HG03196 (cell line): ENCODE data around the gene SRP14.
"Not testable (repeated sequence)": the region's sequence is repeated elsewhere in the genome, so short reads cannot be mapped to it uniquely, and the experiment has no call there.

ENCODE experiments used
- ATAC-seq: cut with Tn5 transposase; IDR thresholded peaks from one replicate; pipeline ENCODE4 v1.9.1; 2021; ENCODE audit not compliant: unreplicated experiment

The SRP14 gene

GRCh38 chr15:40038638-40039543 is at the start of gene SRP14:
TSS of gene SRP14 (minus strand) at chr15:40039181. CDS start at chr15:40039116, 65 bp downstream.
- peak; percentile 83 for ATAC-seq

GRCh38 chr15:40087991-40088928 is 49.3 kb upstream of the SRP14 start:
- no peak for ATAC-seq

- no peak for ATAC-seq
Observed at GRCh38 chr15:40087068-40087810, 48.3 kb upstream of the SRP14 start.

- no peak for ATAC-seq
Observed at GRCh38 chr15:40085266-40085665, 46.3 kb upstream of the SRP14 start.

GRCh38 chr15:40084650-40085049 is 45.7 kb upstream of the SRP14 start:
- ATAC-seq, result no peak

- ATAC-seq, result no peak
Observed at GRCh38 chr15:40082195-40082883, 43.4 kb upstream of the SRP14 start.

- no peak for ATAC-seq
Observed at GRCh38 chr15:40081691-40082194, 42.8 kb upstream of the SRP14 start.

- ATAC-seq, result no peak
Observed at GRCh38 chr15:40080847-40081246, 41.9 kb upstream of the SRP14 start.

- ATAC-seq, result no peak
Observed at GRCh38 chr15:40080104-40080503, 41.1 kb upstream of the SRP14 start.

GRCh38 chr15:40079456-40079855 is 40.5 kb upstream of the SRP14 start:
- no peak for ATAC-seq

GRCh38 chr15:40075298-40076044 is 36.5 kb upstream of the SRP14 start:
- no peak for ATAC-seq

- not testable (repeated sequence) for ATAC-seq
Observed at GRCh38 chr15:40074656-40075055, 35.7 kb upstream of the SRP14 start.

- not testable (repeated sequence) for ATAC-seq
Observed at GRCh38 chr15:40073716-40074490, 34.9 kb upstream of the SRP14 start.

- no peak for ATAC-seq
Observed at GRCh38 chr15:40072216-40072990, 33.4 kb upstream of the SRP14 start.

GRCh38 chr15:40070608-40071218 is 31.7 kb upstream of the SRP14 start:
- no peak for ATAC-seq

- ATAC-seq, result peak; percentile 23
Observed at GRCh38 chr15:40070166-40070557, 31.2 kb upstream of the SRP14 start.
